Activated CD4-positive, alpha-beta T cell treated with anti-CD3 and anti-CD28 coated beads, Interleukin-2, amount 10 ng/mL, durations not matched to agents 24 days and 14 days (primary cell): ENCODE measurements around the gene DPP4. TPM values are rescaled to one million over a fixed set of nuclear protein-coding genes. Genes with fewer than 3 reads are reported as not detected.
"Not testable (repeated sequence)": the region's sequence is repeated elsewhere in the genome, so short reads cannot be mapped to it uniquely, and the experiment has no call there.

Experiments
- DNase-seq: peaks from one replicate; pipeline ENCODE4 v3.0.0; 2022
- H3K27ac Mint-ChIP-seq: one replicate; pipeline ENCODE4 v1.8.0; 2022; ENCODE audit warnings: mild to moderate bottlenecking, mixed read lengths
- H3K27me3 Mint-ChIP-seq: one replicate; pipeline ENCODE4 v1.8.0; 2022; ENCODE audit warnings: mixed read lengths
- H3K36me3 Mint-ChIP-seq: one replicate; pipeline ENCODE4 v1.8.0; 2022; ENCODE audit warnings: low read depth, mild to moderate bottlenecking, mixed read lengths
- H3K4me1 Mint-ChIP-seq: one replicate; pipeline ENCODE4 v1.8.0; 2021; ENCODE audit warnings: mixed read lengths
- H3K4me3 Mint-ChIP-seq: one replicate; pipeline ENCODE4 v1.8.0; 2022; ENCODE audit warnings: mild to moderate bottlenecking, moderate library complexity, mixed read lengths
- H3K9me3 Mint-ChIP-seq: one replicate; pipeline ENCODE4 v1.8.0; 2021; ENCODE audit warnings: mixed read lengths
- intact Hi-C: fragments of 100-400 bp; cut with micrococcal nuclease; formaldehyde crosslinking; loops from one replicate; pipeline ENCODE4 v1.15.1; 2023
- total RNA-seq: library from RNA; stranded (reverse); gene quantifications from 2 replicates; pipeline ENCODE4 v1.2.3, GENCODE V29; 2022

DPP4 gene
- total RNA-seq, 1 donor from 2014 or later, result 65.4 TPM

- Mint-ChIP-seq H3K27ac (peak overlapping the region; percentile 92), H3K4me3 (peak overlapping the region; percentile 70), H3K36me3 (peaks cover 22% of the 10 kb centered on the region), H3K4me1 (peaks cover 64% of the 10 kb centered on the region), H3K9me3 (peaks cover 20% of the 10 kb centered on the region), H3K27me3 (no peaks in the 10 kb centered on the region)
- intact Hi-C loops, result loop anchor here (1.0 kb wide), 1 partner anchor 23 kb away; no protein-coding TSS in a partner anchor
- peak; percentile 74 for DNase-seq
These were observed 117.3 kb downstream of the DPP4 start for GRCh38 chr2:161956738-161957137.

DNA sequence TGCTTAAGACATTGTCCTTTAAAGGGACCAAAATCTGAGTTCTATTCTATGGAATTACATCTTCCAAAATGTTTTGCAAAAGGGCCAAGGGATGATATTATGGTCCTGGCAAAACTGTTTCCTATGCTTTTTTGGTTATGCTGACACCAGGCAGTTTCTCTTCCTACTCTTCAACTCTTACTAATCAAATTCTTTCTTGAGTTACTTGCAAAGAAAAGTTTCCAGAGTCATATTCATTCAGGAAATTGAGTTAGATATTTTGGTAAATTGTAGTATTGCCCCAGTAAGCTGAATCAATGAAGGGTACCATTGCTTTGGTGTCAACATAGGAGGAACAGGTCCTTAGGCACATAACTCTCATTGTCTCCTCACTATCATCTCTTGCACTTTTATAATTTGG is 118.8 kb downstream of the DPP4 start:
- no peak for DNase-seq
- Mint-ChIP-seq H3K36me3 (peaks cover 17% of the 10 kb centered on the region), H3K27ac (peak overlapping the region; percentile 84), H3K4me1 (peaks cover 62% of the 10 kb centered on the region), H3K9me3 (peaks cover 16% of the 10 kb centered on the region), H3K4me3 (peak overlapping the region; percentile 71), H3K27me3 (no peaks in the 10 kb centered on the region)
- intact Hi-C loops, result loop anchor here (2.0 kb wide), 2 partner anchors 646 to 710 kb away; partner anchors contain the start of gene PSMD14

DNA sequence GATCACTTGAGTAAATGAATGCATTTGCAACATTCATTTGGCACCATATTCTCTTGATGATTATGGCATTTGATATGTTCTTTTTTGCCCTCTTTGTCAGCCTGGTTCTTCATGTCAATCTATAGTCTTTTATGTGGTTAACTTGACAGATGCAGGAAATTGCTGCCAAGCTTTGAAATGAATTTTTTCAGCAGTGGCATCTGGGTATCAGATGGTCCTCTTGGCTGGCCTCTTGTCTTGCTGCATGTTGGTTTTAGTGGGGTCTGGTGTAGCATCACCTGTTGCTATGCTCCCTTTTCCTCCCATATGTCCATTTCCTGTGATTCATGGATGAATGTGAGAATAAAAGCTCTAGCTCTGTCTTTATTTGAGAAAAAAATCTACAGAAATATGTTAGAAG is 119.9 kb downstream of the DPP4 start:
- intact Hi-C loops, result loop anchor here (2.0 to 5.0 kb wide), 6 partner anchors 363 to 1547 kb away; partner anchors contain the start of genes IFIH1 and PSMD14
- Mint-ChIP-seq H3K27ac (peak overlapping the region; percentile 86), H3K27me3 (no peaks in the 10 kb centered on the region), H3K4me3 (peak overlapping the region; percentile 50), H3K4me1 (peaks cover 57% of the 10 kb centered on the region), H3K9me3 (peaks cover 9% of the 10 kb centered on the region), H3K36me3 (peaks cover 10% of the 10 kb centered on the region)
- peak; percentile 78 for DNase-seq

DNA sequence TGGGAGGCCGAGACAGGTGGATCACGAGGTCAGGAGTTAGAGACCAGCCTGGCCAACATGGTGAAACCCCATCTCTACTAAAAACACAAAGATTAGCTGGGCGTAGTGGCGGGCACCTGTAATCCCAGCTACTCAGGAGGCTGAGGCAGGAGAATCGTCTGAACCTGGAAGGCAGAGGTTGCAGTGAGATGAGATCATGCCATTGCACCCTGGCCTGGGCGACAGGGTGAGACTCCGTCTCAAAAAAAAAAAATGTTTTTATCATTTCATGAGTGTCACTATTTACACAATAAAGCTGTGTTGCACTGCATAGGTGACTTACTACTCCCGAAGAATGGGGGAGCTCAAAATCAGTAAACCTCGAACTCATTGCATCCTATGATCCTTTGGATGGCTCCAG is 120.6 kb downstream of the DPP4 start:
- not testable (repeated sequence) for H3K36me3 Mint-ChIP-seq, H3K27me3 Mint-ChIP-seq, H3K9me3 Mint-ChIP-seq
- Mint-ChIP-seq H3K4me1 (peaks cover 58% of the 10 kb centered on the region), H3K4me3 (peak overlapping the region; percentile 43), H3K27ac (peak overlapping the region; percentile 86)
- intact Hi-C loops, result loop anchor here (5.0 kb wide), 4 partner anchors 364 to 1546 kb away; partner anchors contain the start of gene IFIH1
- DNase-seq, result peak; percentile 65

DNA sequence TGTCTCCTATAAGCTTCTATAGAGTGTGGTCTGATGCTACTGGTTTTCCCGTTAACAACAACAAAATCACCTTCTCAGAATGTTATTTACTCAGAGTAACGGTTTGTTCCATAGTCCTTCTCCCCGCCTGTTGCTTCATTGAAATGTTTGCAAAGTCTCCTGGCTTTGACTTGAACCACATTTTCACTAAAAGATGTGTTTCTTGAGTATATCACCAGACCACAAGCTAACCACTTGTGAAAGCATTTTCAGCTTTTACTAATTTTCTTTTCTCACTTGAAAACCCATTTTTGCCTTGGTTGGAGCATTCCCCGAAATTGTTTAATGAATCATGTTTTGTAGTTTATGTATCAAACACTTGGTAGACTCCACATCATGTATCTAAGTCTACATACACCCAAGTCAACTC is 121.2 kb downstream of the DPP4 start:
- DNase-seq, result peak; percentile 88
- H3K27me3 Mint-ChIP-seq, result no peaks in the 10 kb centered on the region
- peaks cover 9% of the 10 kb centered on the region for H3K9me3 Mint-ChIP-seq
- H3K27ac Mint-ChIP-seq, result peak overlapping the region; percentile 86
- H3K4me3 Mint-ChIP-seq, result peak overlapping the region; percentile 43
- H3K36me3 Mint-ChIP-seq, result peaks cover 7% of the 10 kb centered on the region
- peaks cover 60% of the 10 kb centered on the region for H3K4me1 Mint-ChIP-seq
- intact Hi-C loops, result loop anchor here (1.0 to 5.0 kb wide), 9 partner anchors 12 to 1545 kb away; partner anchors contain the start of gene IFIH1

GRCh38 chr2:161947836-161948235 is 126.2 kb downstream of the DPP4 start:
- Mint-ChIP-seq H3K27ac (peak overlapping the region; percentile 44), H3K36me3 (no peaks in the 10 kb centered on the region), H3K4me1 (peaks cover 38% of the 10 kb centered on the region), H3K4me3 (no peak overlapping the region), H3K9me3 (peaks cover 5% of the 10 kb centered on the region), H3K27me3 (peaks cover 9% of the 10 kb centered on the region)
- no peak for DNase-seq
- intact Hi-C loops, result loop anchor here (5.0 to 10.0 kb wide), 4 partner anchors 354 to 726 kb away; no protein-coding TSS in a partner anchor

GRCh38 chr2:161947406-161947805 is 126.6 kb downstream of the DPP4 start:
- H3K9me3 Mint-ChIP-seq, result peaks cover 5% of the 10 kb centered on the region
- H3K27ac Mint-ChIP-seq, result peak overlapping the region; percentile 44
- H3K36me3 Mint-ChIP-seq, result no peaks in the 10 kb centered on the region
- no peak for DNase-seq
- H3K4me1 Mint-ChIP-seq, result peaks cover 33% of the 10 kb centered on the region
- peaks cover 9% of the 10 kb centered on the region for H3K27me3 Mint-ChIP-seq
- intact Hi-C loops, result loop anchor here (5.0 to 10.0 kb wide), 4 partner anchors 355 to 725 kb away; no protein-coding TSS in a partner anchor
- no peak overlapping the region for H3K4me3 Mint-ChIP-seq

GRCh38 chr2:161946489-161947107 is 127.4 kb downstream of the DPP4 start:
- Mint-ChIP-seq H3K9me3 (peaks cover 5% of the 10 kb centered on the region), H3K27ac (no peak overlapping the region), H3K4me3 (no peak overlapping the region), H3K4me1 (peaks cover 29% of the 10 kb centered on the region), H3K36me3 (no peaks in the 10 kb centered on the region), H3K27me3 (peaks cover 9% of the 10 kb centered on the region)
- DNase-seq, result peak; percentile 77
- intact Hi-C loops, result loop anchor here (1.0 to 10.0 kb wide), 6 partner anchors 178 to 724 kb away; no protein-coding TSS in a partner anchor

- Mint-ChIP-seq H3K27ac (no peak overlapping the region), H3K27me3 (peaks cover 23% of the 10 kb centered on the region), H3K36me3 (no peaks in the 10 kb centered on the region), H3K9me3 (peaks cover 5% of the 10 kb centered on the region), H3K4me1 (peaks cover 17% of the 10 kb centered on the region), H3K4me3 (no peak overlapping the region)
- intact Hi-C loops, result loop anchor here (10.0 kb wide), 1 partner anchor 668 kb away; no protein-coding TSS in a partner anchor
- DNase-seq, result no peak
These were observed 131.0 kb downstream of the DPP4 start for GRCh38 chr2:161943011-161943410.

Other genes starting within 250 kb of the DPP4 start
- not detected in 2 replicates for gene GCG, start 78.0 kb upstream of the DPP4 start, total RNA-seq
- not detected in 2 replicates for gene FAP, start 169.2 kb upstream of the DPP4 start, total RNA-seq
- gene IFIH1, start 244.5 kb upstream of the DPP4 start, total RNA-seq, result 22.5 and 26.3 TPM in 2 replicates